Neural progenitor cell (in vitro differentiated cells): ENCODE data around the gene CELA1. TPM values are rescaled to one million over a fixed set of nuclear protein-coding genes. Genes with fewer than 3 reads are reported as not detected.

Source experiments
- DNase-seq: peaks from one replicate; pipeline ENCODE4 v3.0.0-alpha.2; 2016; ENCODE audit warnings: low spot score
- H2AFZ ChIP-seq: fragments of 200-600 bp; sonication (generic); replicated peaks from 2 replicates; pipeline ENCODE4 v1.6.1; 2016; ENCODE audit warnings: antibody characterized with exemption
- H3F3A ChIP-seq: fragments of 200-600 bp; sonication (generic); 2 replicates; pipeline ENCODE4 v1.6.1; 2016; ENCODE audit warnings: antibody characterized with exemption, low read depth
- H3K27ac ChIP-seq: fragments of 200-600 bp; sonication (generic); 2 replicates; pipeline ENCODE4 v1.5.1; 2016; ENCODE audit warnings: mild to moderate bottlenecking
- H3K27me3 ChIP-seq: fragments of 200-600 bp; sonication (generic); 2 replicates; pipeline ENCODE4 v1.6.1; 2016; ENCODE audit warnings: mild to moderate bottlenecking, moderate library complexity
- H3K36me3 ChIP-seq: fragments of 200-600 bp; sonication (generic); 2 replicates; pipeline ENCODE4 v1.5.1; 2016
- H3K4me1 ChIP-seq: fragments of 200-600 bp; sonication (generic); 2 replicates; pipeline ENCODE4 v1.6.1; 2016; ENCODE audit warnings: mixed run types
- H3K4me2 ChIP-seq: fragments of 200-600 bp; sonication (generic); 2 replicates; pipeline ENCODE4 v1.6.1; 2016
- H3K4me3 ChIP-seq: fragments of 200-600 bp; sonication (generic); 2 replicates; pipeline ENCODE4 v1.5.1; 2016
- H3K79me2 ChIP-seq: fragments of 200-600 bp; sonication (generic); 2 replicates; pipeline ENCODE4 v1.6.1; 2016; ENCODE audit warnings: low read depth
- H3K9ac ChIP-seq: fragments of 200-600 bp; sonication (generic); 2 replicates; pipeline ENCODE4 v1.6.1; 2016
- H3K9me3 ChIP-seq: fragments of 200-600 bp; sonication (generic); 2 replicates; pipeline ENCODE4 v1.5.1; 2016; ENCODE audit warnings: low read depth
- H4K20me1 ChIP-seq: fragments of 200-600 bp; sonication (generic); 2 replicates; pipeline ENCODE4 v1.6.1; 2016; ENCODE audit warnings: low read depth
- H3K27ac Mint-ChIP-seq: 3 replicates; pipeline ENCODE4 v1.8.0; 2021; ENCODE audit warnings: mixed read lengths
- H3K27me3 Mint-ChIP-seq: 2 replicates; pipeline ENCODE4 v1.8.0; 2022; ENCODE audit warnings: low read depth, mild to moderate bottlenecking, inconsistent platforms, moderate library complexity, mixed read lengths; ENCODE audit not compliant: insufficient read depth
- H3K36me3 Mint-ChIP-seq: 3 replicates; pipeline ENCODE4 v1.8.0; 2021; ENCODE audit warnings: mixed read lengths
- H3K4me1 Mint-ChIP-seq: 3 replicates; pipeline ENCODE4 v1.8.0; 2021; ENCODE audit warnings: mixed read lengths
- H3K4me3 Mint-ChIP-seq: 3 replicates; pipeline ENCODE4 v1.8.0; 2021; ENCODE audit warnings: mild to moderate bottlenecking, moderate library complexity, mixed read lengths
- H3K9me3 Mint-ChIP-seq: 3 replicates; pipeline ENCODE4 v1.8.0; 2020; ENCODE audit warnings: mixed read lengths
- CTCF ChIP-seq: fragments of 200-600 bp; sonication (generic); IDR thresholded peaks from 2 replicates; pipeline ENCODE4 v1.5.1; 2017; ENCODE audit warnings: antibody characterized with exemption, mild to moderate bottlenecking
- EZH2 ChIP-seq: fragments of 200-600 bp; sonication (generic); IDR thresholded peaks from 2 replicates; pipeline ENCODE4 v1.6.1; 2017; ENCODE audit warnings: antibody characterized with exemption, mild to moderate bottlenecking, moderate library complexity
- EZH2phosphoT487 ChIP-seq: fragments of 200-600 bp; sonication (generic); IDR thresholded peaks from 2 replicates; pipeline ENCODE4 v1.6.1; 2017; ENCODE audit warnings: antibody characterized with exemption
- total RNA-seq: library from RNA; depleted of rRNA; stranded (reverse); fragments of >200 nt; gene quantifications from 2 replicates; pipeline ENCODE4 v1.2.3, GENCODE V29; 2015; ENCODE audit warnings: low replicate concordance

CELA1 gene
- total RNA-seq, 1 donor from 2014 or later: not detected

GRCh38 chr12:51374361-51374760 is 27.9 kb upstream of the CELA1 start:
- peaks cover 7% of the 10 kb centered on the region for H3K4me1 ChIP-seq
- TF ChIP-seq CTCF (no peak), EZH2 (no peak), EZH2phosphoT487 (no peak)
- no peaks in the 10 kb centered on the region for H3K9me3 ChIP-seq
- Mint-ChIP-seq H3K4me3 (no peak overlapping the region), H3K9me3 (no peaks in the 10 kb centered on the region), H3K36me3 (no peaks in the 10 kb centered on the region), H3K27me3 (peaks cover 9% of the 10 kb centered on the region), H3K4me1 (peaks cover 27% of the 10 kb centered on the region), H3K27ac (no peak overlapping the region)
- no peak overlapping the region for H3K9ac ChIP-seq
- peaks cover 3% of the 10 kb centered on the region for H4K20me1 ChIP-seq
- no peak for DNase-seq
- no peak overlapping the region for H2AFZ ChIP-seq
- H3K4me2 ChIP-seq: no peak overlapping the region
- H3K4me3 ChIP-seq: no peak overlapping the region
- H3K27me3 ChIP-seq: peaks cover 37% of the 10 kb centered on the region
- no peaks in the 10 kb centered on the region for H3K79me2 ChIP-seq
- H3F3A ChIP-seq: peaks cover 23% of the 10 kb centered on the region
- H3K27ac ChIP-seq: no peak overlapping the region
- H3K36me3 ChIP-seq: no peaks in the 10 kb centered on the region

GRCh38 chr12:51373187-51373586 is 26.7 kb upstream of the CELA1 start:
- H3K79me2 ChIP-seq: no peaks in the 10 kb centered on the region
- H4K20me1 ChIP-seq: peaks cover 3% of the 10 kb centered on the region
- H3K36me3 ChIP-seq: no peaks in the 10 kb centered on the region
- no peak for DNase-seq
- H3K27ac Mint-ChIP-seq: no peak overlapping the region
- peaks cover 37% of the 10 kb centered on the region for H3K27me3 ChIP-seq
- no peaks in the 10 kb centered on the region for H3K36me3 Mint-ChIP-seq
- no peak for TF ChIP-seq EZH2phosphoT487
- no peak for TF ChIP-seq EZH2
- no peak for TF ChIP-seq CTCF
- no peak overlapping the region for H3K4me3 ChIP-seq
- no peak overlapping the region for H3K27ac ChIP-seq
- H3K9me3 Mint-ChIP-seq: no peaks in the 10 kb centered on the region
- no peaks in the 10 kb centered on the region for H3K9me3 ChIP-seq
- H2AFZ ChIP-seq: no peak overlapping the region
- peaks cover 12% of the 10 kb centered on the region for H3K4me1 ChIP-seq
- H3K27me3 Mint-ChIP-seq: peaks cover 9% of the 10 kb centered on the region
- no peak overlapping the region for H3K4me2 ChIP-seq
- H3K4me3 Mint-ChIP-seq: no peak overlapping the region
- H3F3A ChIP-seq: peaks cover 23% of the 10 kb centered on the region
- no peak overlapping the region for H3K9ac ChIP-seq
- peaks cover 34% of the 10 kb centered on the region for H3K4me1 Mint-ChIP-seq

- H3K27ac Mint-ChIP-seq: no peak overlapping the region
- Histone ChIP-seq H3K36me3 (no peaks in the 10 kb centered on the region), H3K9me3 (no peaks in the 10 kb centered on the region), H4K20me1 (peaks cover 3% of the 10 kb centered on the region), H3K4me2 (peak overlapping the region; percentile 21), H3K79me2 (no peaks in the 10 kb centered on the region), H2AFZ (no peak overlapping the region), H3K27ac (no peak overlapping the region), H3K4me3 (no peak overlapping the region), H3K9ac (no peak overlapping the region), H3K4me1 (peaks cover 19% of the 10 kb centered on the region), H3K27me3 (peaks cover 37% of the 10 kb centered on the region), H3F3A (peaks cover 29% of the 10 kb centered on the region)
- H3K4me1 Mint-ChIP-seq: peaks cover 42% of the 10 kb centered on the region
- H3K9me3 Mint-ChIP-seq: no peaks in the 10 kb centered on the region
- no peak overlapping the region for H3K4me3 Mint-ChIP-seq
- peaks cover 11% of the 10 kb centered on the region for H3K27me3 Mint-ChIP-seq
- TF ChIP-seq EZH2 (no peak), CTCF (no peak), EZH2phosphoT487 (no peak)
- no peaks in the 10 kb centered on the region for H3K36me3 Mint-ChIP-seq
- no peak for DNase-seq
These were observed 25.5 kb upstream of the CELA1 start for GRCh38 chr12:51372021-51372420.
